Cardiac muscle cell (in vitro differentiated cells and primary cell): ENCODE data around the gene G3BP1. TPM values are rescaled to one million over a fixed set of nuclear protein-coding genes. Genes with fewer than 3 reads are reported as not detected.
A peak's percentile ranks its signal among the peaks of the same experiment; 100 is the strongest.

Source experiments
- DNase-seq, 2 donors: peaks; one replicate each; pipeline versions ENCODE4 v3.0.0 to v3.0.0-alpha.2; 2010 to 2017; ENCODE audit warnings: low read depth in 1 of 2, low spot score in 1 of 2
- H3K27ac ChIP-seq: fragments of 200-600 bp; sonication (generic); 2 replicates; pipeline ENCODE4 v1.5.1; 2016
- H3K27me3 ChIP-seq: fragments of 200-600 bp; sonication (generic); 2 replicates; pipeline ENCODE4 v1.6.0; 2016; ENCODE audit warnings: control low read depth
- H3K36me3 ChIP-seq: fragments of 200-600 bp; sonication (generic); 2 replicates; pipeline ENCODE4 v1.5.1; 2016; ENCODE audit warnings: control low read depth
- H3K4me1 ChIP-seq: fragments of 200-600 bp; sonication (generic); 2 replicates; pipeline ENCODE4 v1.8.1; 2017; ENCODE audit warnings: low read depth, mild to moderate bottlenecking, mixed run types
- H3K4me3 ChIP-seq: fragments of 200-600 bp; sonication (generic); 2 replicates; pipeline ENCODE4 v1.5.1; 2016; ENCODE audit warnings: mild to moderate bottlenecking
- H3K9me3 ChIP-seq: fragments of 200-600 bp; sonication (generic); 2 replicates; pipeline ENCODE4 v1.5.1; 2017; ENCODE audit warnings: low read depth, mild to moderate bottlenecking, control low read depth
- CTCF ChIP-seq: IDR thresholded peaks from 2 replicates; pipeline ENCODE4 v1.5.1; 2012; ENCODE audit warnings: low read depth, mild to moderate bottlenecking, low read length
- polyA plus RNA-seq: library from polyadenylated mRNA; unstranded; fragments of >200 nt; fragmentation: Nextera tagmentation; extraction: Ambion mirVana; gene quantifications from 2 replicates; pipeline ENCODE4 v1.2.1, GENCODE V29; 2016
- total RNA-seq: library from RNA; depleted of rRNA; stranded (reverse); fragments of >200 nt; gene quantifications from 2 replicates; pipeline ENCODE4 v1.2.3, GENCODE V29; 2016

Gene G3BP1
- total and polyA plus RNA-seq, 2 experiments from 2014 or later: 97.0 to 105 TPM

- Histone ChIP-seq H3K27ac (no peak overlapping the region), H3K4me1 (no peaks in the 10 kb centered on the region), H3K9me3 (no peaks in the 10 kb centered on the region), H3K4me3 (no peak overlapping the region), H3K36me3 (no peaks in the 10 kb centered on the region), H3K27me3 (no peaks in the 10 kb centered on the region)
- no peak for TF ChIP-seq CTCF
- DNase-seq: no peak
Measured at GRCh38 chr5:151734064-151734408, 37.7 kb upstream of the G3BP1 start.

- no peaks in the 10 kb centered on the region for H3K9me3 ChIP-seq
- H3K36me3 ChIP-seq: no peaks in the 10 kb centered on the region
- H3K4me3 ChIP-seq: no peak overlapping the region
- H3K27me3 ChIP-seq: no peaks in the 10 kb centered on the region
- peaks cover 8% of the 10 kb centered on the region for H3K4me1 ChIP-seq
- no peak for TF ChIP-seq CTCF
- H3K27ac ChIP-seq: no peak overlapping the region
- DNase-seq: no peak
Measured at GRCh38 chr5:151735646-151736045, 36.1 kb upstream of the G3BP1 start.

- no peak for TF ChIP-seq CTCF
- Histone ChIP-seq H3K27me3 (no peaks in the 10 kb centered on the region), H3K4me3 (no peak overlapping the region), H3K4me1 (peaks cover 8% of the 10 kb centered on the region), H3K36me3 (no peaks in the 10 kb centered on the region), H3K27ac (no peak overlapping the region), H3K9me3 (no peaks in the 10 kb centered on the region)
- DNase-seq: peak in 1 of 2 donors; percentile 52
Measured at GRCh38 chr5:151737431-151737830, 34.3 kb upstream of the G3BP1 start.

GRCh38 chr5:151738125-151738848 lies 33.5 kb upstream of the G3BP1 start:
- H3K27me3 ChIP-seq: no peaks in the 10 kb centered on the region
- TF ChIP-seq CTCF: no peak
- H3K36me3 ChIP-seq: no peaks in the 10 kb centered on the region
- peak in 1 of 2 donors; percentile 55 for DNase-seq
- no peak overlapping the region for H3K4me3 ChIP-seq
- no peak overlapping the region for H3K27ac ChIP-seq
- peaks cover 8% of the 10 kb centered on the region for H3K4me1 ChIP-seq
- no peaks in the 10 kb centered on the region for H3K9me3 ChIP-seq

GRCh38 chr5:151739395-151739794 lies 32.4 kb upstream of the G3BP1 start:
- peak in 1 of 2 donors; percentile 63 for DNase-seq
- Histone ChIP-seq H3K9me3 (no peaks in the 10 kb centered on the region), H3K27me3 (no peaks in the 10 kb centered on the region), H3K4me3 (no peak overlapping the region), H3K36me3 (no peaks in the 10 kb centered on the region), H3K4me1 (peaks cover 8% of the 10 kb centered on the region), H3K27ac (peak overlapping the region; percentile 54)
- TF ChIP-seq CTCF: peak; percentile 15
